ENCODE measurements around the gene MRPL52.

DNA sequence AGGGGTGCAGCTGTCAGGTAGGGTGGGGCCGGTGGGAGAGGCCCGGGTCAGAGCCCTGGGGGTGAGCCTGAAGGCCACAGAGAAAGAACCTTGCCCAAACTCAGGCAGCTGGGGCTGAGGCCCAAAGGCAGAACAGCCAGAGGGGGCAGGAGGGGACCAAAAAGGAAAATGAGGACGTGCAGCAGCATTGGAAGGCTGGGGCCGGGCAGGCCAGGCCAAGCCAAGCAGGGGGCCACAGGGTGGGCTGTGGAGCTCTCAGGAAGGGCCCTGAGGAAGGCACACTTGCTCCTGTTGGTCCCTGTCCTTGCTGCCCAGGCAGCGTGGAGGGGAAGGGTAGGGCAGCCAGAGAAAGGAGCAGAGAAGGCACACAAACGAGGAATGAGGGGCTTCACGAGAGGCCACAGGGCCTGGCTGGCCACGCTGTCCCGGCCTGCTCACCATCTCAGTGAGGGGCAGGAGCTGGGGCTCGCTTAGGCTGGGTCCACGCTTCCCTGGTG lies 17.2 kb downstream of the MRPL52 start:
- TF ChIP-seq EZH2 (IDR thresholded peaks at IDR 0.05; ENCODE audit: insufficient read depth, poor library complexity, severe bottlenecking) (no peak), EZH2phosphoT487 (IDR thresholded peaks at IDR 0.05; ENCODE audit: insufficient read depth, low read depth) (no peak)

Measured in GM23248 (cell line).